Natural killer cell (primary cell): ENCODE data around the gene HOMER2. TPM values are rescaled to one million over a fixed set of nuclear protein-coding genes. Genes with fewer than 3 reads are reported as not detected.
A peak's percentile ranks its signal among the peaks of the same experiment; 100 is the strongest.

Experiments
- ATAC-seq, 3 donors: fragments of 150-1000 bp in 2 of 3; fragments of 200-7000 bp in 1 of 3; cut with Tn5 transposase; 1 replicate in 1 of 3; 2 replicates in 2 of 3; pipeline ENCODE4 v1.10.0; 2021; ENCODE audit warnings: mild to moderate bottlenecking in 2 of 3, moderate library complexity in 2 of 3
- DNase-seq, 2 donors: peaks; one replicate each; pipeline versions ENCODE4 v3.0.0 to v3.0.0-alpha.2; 2013 to 2021; ENCODE audit warnings: mixed read lengths in 1 of 2
- H3K27ac ChIP-seq: one replicate; pipeline ENCODE4 v1.5.1; 2013; ENCODE audit warnings: mild to moderate bottlenecking, low read length
- H3K27me3 ChIP-seq: one replicate; pipeline ENCODE4 v1.6.1; 2013; ENCODE audit warnings: low read length; ENCODE audit not compliant: control insufficient read depth, insufficient read depth
- H3K36me3 ChIP-seq: one replicate; pipeline ENCODE4 v1.6.1; 2013; ENCODE audit warnings: low read length; ENCODE audit not compliant: control insufficient read depth, insufficient read depth
- H3K4me1 ChIP-seq: one replicate; pipeline ENCODE4 v1.6.1; 2013; ENCODE audit warnings: low read length; ENCODE audit not compliant: control insufficient read depth, insufficient read depth
- H3K4me3 ChIP-seq: one replicate; pipeline ENCODE4 v1.5.1; 2013; ENCODE audit warnings: low read length
- H3K9me3 ChIP-seq: one replicate; pipeline ENCODE4 v1.6.1; 2013; ENCODE audit warnings: low read length; ENCODE audit not compliant: control insufficient read depth, insufficient read depth
- H3K27ac Mint-ChIP-seq, 2 donors: one replicate each; pipeline ENCODE4 v1.8.0; 2022; ENCODE audit warnings: mild to moderate bottlenecking in 2 of 2, mixed read lengths in 2 of 2, moderate library complexity in 1 of 2
- H3K27me3 Mint-ChIP-seq, 2 donors: one replicate each; pipeline ENCODE4 v1.8.0; 2022; ENCODE audit warnings: low read depth in 2 of 2, mixed read lengths in 2 of 2
- H3K36me3 Mint-ChIP-seq: one replicate; pipeline ENCODE4 v1.8.0; 2022; ENCODE audit warnings: mixed read lengths
- H3K4me1 Mint-ChIP-seq, 2 donors: one replicate each; pipeline ENCODE4 v1.8.0; 2022; ENCODE audit warnings: mixed read lengths in 2 of 2
- H3K4me3 Mint-ChIP-seq: one replicate; pipeline ENCODE4 v1.8.0; 2022; ENCODE audit warnings: mild to moderate bottlenecking, moderate library complexity, mixed read lengths
- H3K9me3 Mint-ChIP-seq, 2 donors: one replicate each; pipeline ENCODE4 v1.8.0; 2022; ENCODE audit warnings: mixed read lengths in 2 of 2
- CTCF ChIP-seq: fragments of 200-600 bp; IDR thresholded peaks from one replicate; pipeline ENCODE4 v1.8.0; 2022; ENCODE audit warnings: antibody characterized with exemption
- WGBS: methylation state at CpG from one replicate; pipeline ENCODE4 v1.1.7; 2013; ENCODE audit warnings: missing lambda C conversion rate; ENCODE audit not compliant: insufficient coverage; 5-methylcytosine and 5-hydroxymethylcytosine counted together
- intact Hi-C: fragments of 100-400 bp; cut with micrococcal nuclease; formaldehyde crosslinking; loops from one replicate; pipeline ENCODE4 v1.14.2; 2022
- total RNA-seq, 4 donors: library from RNA; stranded (reverse); fragments of 120-200 nt in 1 of 4; gene quantifications; one replicate each; pipeline versions ENCODE4 v1.2.3 to v1.2.4, GENCODE V29; 2013 to 2022

The HOMER2 gene
- total RNA-seq, 3 donors from 2014 or later (not counting 1 experiment from before 2014, with no cell fraction given), result 3.6 to 7.0 (median 4.0) TPM

DNA sequence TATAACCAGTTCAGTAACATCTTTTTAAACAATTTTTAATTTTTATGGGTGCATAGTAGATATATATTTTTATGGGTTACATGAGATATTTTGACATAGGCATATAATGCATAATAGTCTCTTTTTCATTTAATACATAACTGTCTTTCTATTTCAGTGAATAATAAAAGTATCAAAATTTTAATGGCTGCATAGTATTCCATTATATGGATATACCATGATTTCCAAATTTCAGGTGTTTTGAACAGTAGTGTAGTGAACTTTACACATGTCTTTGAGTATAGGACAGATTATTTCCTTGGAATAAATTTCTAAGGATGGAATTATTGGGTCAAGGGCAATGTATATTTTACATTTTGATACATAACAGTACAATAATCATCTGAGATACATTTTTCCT is 132.4 kb downstream of the HOMER2 start:
- ATAC-seq, result no peak
- peaks cover 38% of the 10 kb centered on the region for H3K36me3 Mint-ChIP-seq
- H3K27me3 Mint-ChIP-seq, result no peaks in the 10 kb centered on the region
- peaks cover 30 to 35% of the 10 kb centered on the region in 2 donors for H3K4me1 Mint-ChIP-seq
- TF ChIP-seq CTCF, result no peak
- Histone ChIP-seq H3K27ac (no peak overlapping the region), H3K36me3 (peaks cover 85% of the 10 kb centered on the region), H3K4me1 (no peaks in the 10 kb centered on the region), H3K4me3 (no peak overlapping the region), H3K27me3 (no peaks in the 10 kb centered on the region), H3K9me3 (no peaks in the 10 kb centered on the region)
- intact Hi-C loops, result no loop called here
- no peak for DNase-seq
- H3K4me3 Mint-ChIP-seq, result no peak overlapping the region
- peak overlapping the region in 1 of 2 donors; percentile 72 for H3K27ac Mint-ChIP-seq
- no peaks in the 10 kb centered on the region for H3K9me3 Mint-ChIP-seq

DNA sequence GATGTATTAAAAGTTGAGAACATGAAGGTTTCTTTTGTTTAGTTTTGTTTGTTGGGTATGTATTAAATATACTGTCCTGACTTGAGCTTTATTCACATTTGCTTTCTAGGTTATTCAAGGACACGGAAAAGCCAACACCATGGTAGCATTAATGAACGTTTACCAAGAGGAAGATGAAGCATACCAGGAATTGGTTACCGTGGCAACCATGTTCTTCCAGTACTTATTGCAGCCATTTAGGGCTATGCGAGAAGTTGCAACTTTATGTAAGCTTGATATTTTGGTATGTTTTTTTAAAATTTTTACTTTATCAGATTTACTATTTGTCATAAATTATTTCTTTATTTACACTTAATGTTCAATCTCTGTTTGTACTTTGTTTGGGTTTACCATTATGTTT is 139.5 kb downstream of the HOMER2 start:
- Mint-ChIP-seq H3K27ac (peak overlapping the region; percentile 93 to 99), H3K4me1 (peaks cover 60 to 64% of the 10 kb centered on the region in 2 donors), H3K4me3 (peak overlapping the region; percentile 78), H3K27me3 (no peaks in the 10 kb centered on the region), H3K9me3 (no peaks in the 10 kb centered on the region), H3K36me3 (peaks cover 27% of the 10 kb centered on the region)
- TF ChIP-seq CTCF, result no peak
- no peaks in the 10 kb centered on the region for H3K9me3 ChIP-seq
- H3K36me3 ChIP-seq, result peaks cover 41% of the 10 kb centered on the region
- no peak overlapping the region for H3K4me3 ChIP-seq
- no peaks in the 10 kb centered on the region for H3K27me3 ChIP-seq
- WGBS, result 85% methylated on average over 3 of the region's 4 CpGs
- peak overlapping the region; percentile 31 for H3K27ac ChIP-seq
- no peak for ATAC-seq
- intact Hi-C loops, result loop anchor here (10.0 kb wide), 1 partner anchor 252 kb away; the partner anchor contains the start of gene BTBD1
- H3K4me1 ChIP-seq, result peaks cover 18% of the 10 kb centered on the region
- no peak for DNase-seq

GRCh38 chr15:82810890-82811426 is 141.6 kb downstream of the HOMER2 start:
- peaks cover 19% of the 10 kb centered on the region for H3K4me1 ChIP-seq
- peaks cover 22% of the 10 kb centered on the region for H3K36me3 ChIP-seq
- intact Hi-C loops, result loop anchor here (1.0 to 10.0 kb wide), 3 partner anchors 16 to 271 kb away; partner anchors contain the start of genes BTBD1 and RPS17
- peaks cover 16% of the 10 kb centered on the region for H3K36me3 Mint-ChIP-seq
- no peaks in the 10 kb centered on the region for H3K9me3 Mint-ChIP-seq
- peaks cover 53 to 54% of the 10 kb centered on the region in 2 donors for H3K4me1 Mint-ChIP-seq
- H3K27me3 ChIP-seq, result no peaks in the 10 kb centered on the region
- peak overlapping the region; percentile 89 for H3K27ac ChIP-seq
- H3K9me3 ChIP-seq, result no peaks in the 10 kb centered on the region
- H3K4me3 Mint-ChIP-seq, result peak overlapping the region; percentile 100
- 0% methylated on average over 3 of the region's 6 CpGs for WGBS
- peak overlapping the region; percentile 66 for H3K4me3 ChIP-seq
- DNase-seq, result peak in 1 of 2 donors; percentile 88
- ATAC-seq, result peak in 2 of 3 donors; percentile 15 to 29
- no peaks in the 10 kb centered on the region for H3K27me3 Mint-ChIP-seq
- TF ChIP-seq CTCF, result no peak
- peak overlapping the region; percentile 93 to 99 for H3K27ac Mint-ChIP-seq
